Body of pancreas (tissue), 4 donors: ENCODE results near the gene HABP4.

Experiments used
- CTCF ChIP-seq, 7 experiments: fragments of 450-650 bp in 4 of 7; fragments of 200-600 bp in 3 of 7; sonication (generic) in 3 of 7; IDR thresholded peaks; one replicate each; pipeline ENCODE4 v1.5.1; 2016 to 2019; ENCODE audit warnings: antibody characterized with exemption in 7 of 7
- POLR2A ChIP-seq, 3 donors: fragments of 450-650 bp; IDR thresholded peaks; one replicate each; pipeline ENCODE4 v1.6.1; 2016; ENCODE audit warnings: antibody characterized with exemption in 3 of 3, mild to moderate bottlenecking in 2 of 3

GRCh38 chr9:96429732-96430131 is 20.2 kb upstream of the HABP4 start:
- TF ChIP-seq CTCF (IDR thresholded peaks at IDR 0.05) (no peak), POLR2A (IDR thresholded peaks at IDR 0.05) (no peak)
